ENCODE measurements around the gene MVB12B. TPM values are rescaled to one million over a fixed set of nuclear protein-coding genes. Genes with fewer than 3 reads are reported as not detected.
"Not testable (repeated sequence)": the region's sequence is repeated elsewhere in the genome, so short reads cannot be mapped to it uniquely, and the experiment has no call there.

The MVB12B gene
- total RNA-seq, 1 experiment from 2014 or later = 7.2 TPM

DNA sequence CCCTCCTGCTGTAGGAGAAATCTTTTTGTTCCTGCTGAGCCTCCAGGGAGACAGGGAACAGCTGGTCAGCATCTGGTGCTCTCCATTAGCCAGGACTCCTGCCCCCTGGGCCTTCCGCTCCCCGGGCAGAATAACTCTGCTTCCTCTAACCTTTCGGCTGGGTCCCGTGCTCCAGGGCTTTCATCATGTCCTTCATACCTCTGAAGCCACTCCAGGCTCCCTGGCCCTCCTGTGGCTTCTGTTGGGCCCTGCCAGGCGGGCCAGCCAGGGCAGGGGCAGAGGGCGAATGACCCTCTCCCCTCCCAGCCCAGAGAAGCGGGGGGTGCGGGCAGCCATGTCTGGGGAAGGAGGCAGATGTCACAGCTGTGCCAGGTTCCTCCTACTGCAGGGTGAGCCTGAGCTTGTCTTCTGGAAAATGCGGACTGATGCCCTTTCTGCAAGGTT lies 205.4 kb downstream of the MVB12B start:
- no peak for DNase-seq
- Histone ChIP-seq H3K27me3 (ENCODE audit: control insufficient read depth, insufficient read depth, low read length) (peaks cover 5% of the 10 kb centered on the region), H3K36me3 (replicated peaks; ENCODE audit: control insufficient read depth, insufficient read depth, low read length) (no peaks in the 10 kb centered on the region), H3K4me3 (ENCODE audit: insufficient read depth, low read depth, low read length) (no peak overlapping the region)

DNA sequence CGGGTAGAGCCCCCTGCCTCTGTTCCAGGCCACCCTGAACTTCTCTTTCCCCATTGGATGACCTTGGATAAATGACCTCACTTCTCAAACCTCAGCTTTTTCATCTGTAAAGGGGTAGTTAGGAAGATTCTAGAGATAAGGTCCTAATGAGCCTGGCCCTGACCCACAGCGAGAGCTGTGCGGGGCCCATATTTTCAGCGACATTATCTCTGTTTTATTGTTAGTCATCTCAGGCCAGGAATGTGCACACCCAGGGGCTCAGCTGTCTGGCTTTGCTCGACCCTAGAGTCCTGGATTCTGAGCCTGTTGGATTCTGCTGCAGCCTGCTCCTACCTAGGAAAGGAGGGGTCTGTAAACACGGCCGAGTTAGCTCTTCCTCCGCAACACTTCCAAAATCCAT lies 205.9 kb downstream of the MVB12B start:
- Histone ChIP-seq H3K27me3 (ENCODE audit: control insufficient read depth, insufficient read depth, low read length) (peaks cover 5% of the 10 kb centered on the region), H3K36me3 (replicated peaks; ENCODE audit: control insufficient read depth, insufficient read depth, low read length) (no peaks in the 10 kb centered on the region), H3K4me3 (ENCODE audit: insufficient read depth, low read depth, low read length) (no peak overlapping the region)
- DNase-seq = no peak

DNA sequence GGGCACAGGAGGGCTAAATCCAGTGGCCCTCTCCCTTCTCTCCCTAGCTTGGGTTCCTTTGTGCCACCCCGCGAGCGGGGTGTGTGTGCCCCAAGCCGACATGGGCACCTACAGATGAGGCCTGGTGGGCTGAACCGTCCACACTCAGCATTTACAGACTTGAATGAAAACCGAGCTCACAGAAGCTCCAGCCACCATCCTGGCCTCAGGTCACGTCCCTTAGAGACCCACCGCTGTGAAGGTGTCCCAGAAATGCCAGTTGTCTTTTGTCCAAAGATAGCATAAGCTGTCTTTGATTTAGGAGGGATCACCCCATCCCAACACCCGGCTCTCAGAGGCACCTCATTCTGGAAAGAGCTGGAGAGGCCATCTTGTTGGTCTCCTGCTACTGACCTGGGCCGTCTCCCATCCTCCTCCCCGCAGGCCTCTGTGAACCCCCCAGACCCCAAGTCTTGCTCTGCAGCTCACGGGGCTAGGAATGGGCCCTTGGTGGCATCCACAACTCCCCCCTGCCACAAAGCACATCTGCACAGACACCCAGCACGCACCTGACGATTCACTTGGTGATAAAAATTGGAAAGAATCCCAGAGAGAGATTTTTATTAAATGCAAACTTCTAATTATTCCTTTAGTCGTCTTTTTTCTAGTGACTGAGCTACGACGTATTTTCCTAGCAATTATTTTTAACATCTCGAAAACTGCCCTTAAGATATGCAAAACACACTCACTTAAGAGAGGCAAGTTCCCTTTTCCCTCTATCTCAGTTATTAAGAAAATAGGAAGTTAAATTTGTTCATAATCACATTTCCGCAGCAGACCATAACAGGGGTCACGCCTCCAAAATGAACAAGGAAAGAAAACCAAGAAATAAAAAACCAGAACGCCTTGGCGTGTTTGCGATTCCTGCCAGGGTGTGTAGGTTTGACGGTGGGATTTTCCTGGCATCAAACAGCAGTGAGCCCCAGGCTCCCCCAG lies 206.6 kb downstream of the MVB12B start:
- Histone ChIP-seq H3K4me3 (ENCODE audit: insufficient read depth, low read depth, low read length) (no peak overlapping the region), H3K27me3 (ENCODE audit: control insufficient read depth, insufficient read depth, low read length) (peaks cover 5% of the 10 kb centered on the region), H3K36me3 (replicated peaks; ENCODE audit: control insufficient read depth, insufficient read depth, low read length) (no peaks in the 10 kb centered on the region)
- no peak for DNase-seq

DNA sequence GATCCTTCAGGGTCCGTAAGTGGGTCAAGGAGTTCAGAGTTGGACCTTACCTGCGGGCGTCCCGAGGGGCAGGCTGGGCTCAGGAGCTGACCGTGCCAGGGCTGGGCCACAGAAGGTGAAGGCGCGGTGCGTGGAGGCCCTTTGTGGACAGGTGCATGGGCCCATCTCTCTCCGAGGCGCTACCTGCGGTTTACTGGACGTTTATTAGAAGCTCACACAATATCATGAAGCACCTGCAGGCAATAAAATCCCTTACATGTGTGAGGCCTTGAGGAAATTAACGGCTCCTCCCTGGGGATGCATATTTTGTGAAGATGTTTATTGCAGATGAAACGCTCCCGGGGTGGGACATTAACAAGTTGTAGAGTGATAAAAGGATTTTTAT lies 207.3 kb downstream of the MVB12B start:
- Histone ChIP-seq H3K27me3 (ENCODE audit: control insufficient read depth, insufficient read depth, low read length) (peaks cover 5% of the 10 kb centered on the region), H3K4me3 (ENCODE audit: insufficient read depth, low read depth, low read length) (no peak overlapping the region), H3K36me3 (replicated peaks; ENCODE audit: control insufficient read depth, insufficient read depth, low read length) (no peaks in the 10 kb centered on the region)
- DNase-seq = peak; percentile 61

DNA sequence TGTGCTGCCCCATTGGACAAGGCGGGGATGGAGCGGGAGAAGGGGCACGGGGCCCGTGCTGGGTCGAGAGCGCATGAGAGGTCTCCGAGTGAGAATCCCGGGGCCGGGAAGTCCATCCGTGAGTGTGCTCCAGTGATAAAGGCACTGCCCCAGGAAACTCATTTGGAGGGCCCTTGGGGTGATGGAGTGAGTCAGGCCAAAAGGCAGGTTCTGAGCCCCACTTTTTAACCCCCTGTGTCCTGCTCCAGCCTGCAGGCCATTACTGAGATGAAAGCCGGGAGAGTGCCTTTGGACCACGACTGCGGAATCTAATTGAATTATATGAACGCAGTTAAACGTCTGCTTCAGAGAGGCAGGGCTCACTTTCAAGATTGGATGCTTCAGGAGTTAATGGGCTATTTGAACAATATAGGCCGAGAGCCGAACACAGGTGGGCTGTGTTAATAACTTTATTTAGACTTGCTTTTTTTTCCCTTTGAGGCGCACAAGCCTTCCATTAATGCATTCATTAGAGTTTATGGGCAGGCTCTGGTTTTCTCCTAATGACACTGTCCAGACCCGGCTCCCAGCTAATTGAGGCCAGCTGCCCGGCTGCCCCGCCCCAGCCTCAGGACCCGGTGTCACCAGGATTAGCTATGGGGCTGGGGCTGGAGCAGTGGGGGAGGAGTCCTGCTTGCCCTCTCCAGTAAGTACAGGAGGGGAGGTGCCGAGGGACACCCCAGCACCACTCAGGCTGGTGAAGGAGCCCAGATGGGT lies 208.0 kb downstream of the MVB12B start:
- Histone ChIP-seq H3K4me3 (ENCODE audit: insufficient read depth, low read depth, low read length) (peak overlapping the region; percentile 36), H3K36me3 (replicated peaks; ENCODE audit: control insufficient read depth, insufficient read depth, low read length) (no peaks in the 10 kb centered on the region), H3K27me3 (ENCODE audit: control insufficient read depth, insufficient read depth, low read length) (peaks cover 5% of the 10 kb centered on the region)
- DNase-seq = peak; percentile 86

DNA sequence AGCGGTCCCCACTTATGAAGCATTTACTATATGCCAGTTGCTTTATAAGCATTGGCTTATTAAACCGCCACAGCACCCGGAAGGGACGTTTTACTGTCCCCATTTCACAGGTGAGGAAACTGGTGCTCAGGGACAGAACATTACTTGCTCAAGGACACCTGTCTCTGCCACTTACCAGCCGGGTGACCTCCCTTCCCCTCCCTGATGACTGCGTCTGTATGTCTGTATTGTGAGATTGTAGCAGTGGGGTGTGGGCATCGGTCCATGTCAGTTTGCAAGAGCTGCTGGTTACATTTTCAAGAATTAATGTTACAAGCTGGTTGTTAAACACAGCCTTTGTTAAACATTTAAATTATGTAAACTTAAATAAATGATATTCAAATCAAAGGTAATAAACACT lies 209.5 kb downstream of the MVB12B start:
- peak; percentile 38 for DNase-seq
- H3K4me3 ChIP-seq (ENCODE audit: insufficient read depth, low read depth, low read length) = no peak overlapping the region
- H3K27me3 ChIP-seq (ENCODE audit: control insufficient read depth, insufficient read depth, low read length) = peaks cover 5% of the 10 kb centered on the region
- no peaks in the 10 kb centered on the region for H3K36me3 ChIP-seq (replicated peaks; ENCODE audit: control insufficient read depth, insufficient read depth, low read length)

DNA sequence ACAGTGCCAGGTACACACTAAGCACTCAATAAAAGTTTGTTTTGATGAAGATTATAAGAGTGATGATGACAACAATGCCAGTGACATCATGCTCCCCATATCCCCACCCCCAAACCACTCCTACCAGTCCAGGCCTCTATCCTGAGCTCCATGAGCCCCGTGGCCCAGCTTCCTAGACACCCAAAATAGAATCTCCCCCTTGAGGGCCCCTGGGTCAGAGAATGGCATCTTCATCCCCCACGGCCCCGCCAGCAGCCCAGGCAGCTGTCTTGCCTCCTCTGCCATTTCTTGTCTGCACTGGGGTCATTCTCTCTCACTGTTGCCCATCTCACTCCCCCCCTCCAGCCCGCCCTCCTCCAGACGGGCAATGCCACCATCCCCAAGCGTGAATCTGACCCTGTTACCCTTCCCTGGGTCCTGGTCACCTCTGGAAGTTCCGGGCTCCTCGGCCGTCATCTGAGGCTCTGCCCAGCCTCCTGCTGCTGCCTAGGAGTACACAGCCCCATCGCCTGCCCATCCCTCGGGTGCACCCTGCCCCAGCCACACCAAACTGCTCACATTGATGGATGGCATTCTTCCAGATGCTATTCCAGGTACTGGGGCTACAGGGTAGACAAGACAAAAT lies 210.3 kb downstream of the MVB12B start:
- no peak overlapping the region for H3K4me3 ChIP-seq (ENCODE audit: insufficient read depth, low read depth, low read length)
- peak; percentile 46 for DNase-seq
- no peaks in the 10 kb centered on the region for H3K36me3 ChIP-seq (replicated peaks; ENCODE audit: control insufficient read depth, insufficient read depth, low read length)
- H3K27me3 ChIP-seq (ENCODE audit: control insufficient read depth, insufficient read depth, low read length) = peaks cover 5% of the 10 kb centered on the region

DNA sequence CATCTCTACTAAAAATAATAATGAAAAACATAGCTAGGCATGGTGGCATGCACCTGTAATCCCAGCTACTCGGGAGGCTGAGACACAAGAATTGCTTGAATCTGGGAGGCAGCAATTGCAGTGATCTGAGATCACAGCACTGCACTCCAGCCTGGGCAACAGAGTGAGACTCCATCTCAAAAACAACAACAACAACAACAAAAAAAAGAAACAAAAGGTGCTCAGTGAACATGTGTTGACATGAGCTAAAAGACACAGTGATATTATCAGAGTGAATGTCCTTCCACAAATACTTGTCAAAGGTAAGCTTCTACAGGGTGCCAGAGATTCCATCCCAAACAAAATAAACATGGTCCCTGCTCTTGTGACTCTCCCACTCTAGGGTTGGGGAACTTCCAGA lies 211.9 kb downstream of the MVB12B start:
- DNase-seq = no peak
- no peak overlapping the region for H3K4me3 ChIP-seq (ENCODE audit: insufficient read depth, low read depth, low read length)
- H3K36me3 ChIP-seq (replicated peaks; ENCODE audit: control insufficient read depth, insufficient read depth, low read length) = no peaks in the 10 kb centered on the region
- peaks cover 4% of the 10 kb centered on the region for H3K27me3 ChIP-seq (ENCODE audit: control insufficient read depth, insufficient read depth, low read length)

DNA sequence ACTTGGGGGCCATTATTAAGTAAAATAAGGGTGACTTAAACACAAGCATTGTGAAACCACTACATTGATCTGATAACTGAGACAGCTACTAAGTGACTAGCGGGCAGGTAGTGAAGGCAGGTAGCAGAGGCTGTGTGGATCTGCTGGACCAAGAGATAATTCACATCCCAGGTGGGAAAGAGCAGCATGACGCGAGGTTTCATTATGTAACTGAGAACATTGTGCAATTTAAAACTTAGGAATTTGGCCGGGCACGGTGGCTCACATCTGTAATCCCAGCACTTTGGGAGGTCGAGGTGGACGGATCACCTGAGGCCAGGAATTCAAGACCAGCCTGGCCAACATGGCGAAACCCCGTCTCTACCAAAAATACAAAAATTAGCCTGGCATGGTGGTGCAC lies 213.8 kb downstream of the MVB12B start:
- not testable (repeated sequence) for H3K4me3 ChIP-seq (ENCODE audit: insufficient read depth, low read depth, low read length); H3K27me3 ChIP-seq (ENCODE audit: control insufficient read depth, insufficient read depth, low read length); H3K36me3 ChIP-seq (replicated peaks; ENCODE audit: control insufficient read depth, insufficient read depth, low read length); DNase-seq

DNA sequence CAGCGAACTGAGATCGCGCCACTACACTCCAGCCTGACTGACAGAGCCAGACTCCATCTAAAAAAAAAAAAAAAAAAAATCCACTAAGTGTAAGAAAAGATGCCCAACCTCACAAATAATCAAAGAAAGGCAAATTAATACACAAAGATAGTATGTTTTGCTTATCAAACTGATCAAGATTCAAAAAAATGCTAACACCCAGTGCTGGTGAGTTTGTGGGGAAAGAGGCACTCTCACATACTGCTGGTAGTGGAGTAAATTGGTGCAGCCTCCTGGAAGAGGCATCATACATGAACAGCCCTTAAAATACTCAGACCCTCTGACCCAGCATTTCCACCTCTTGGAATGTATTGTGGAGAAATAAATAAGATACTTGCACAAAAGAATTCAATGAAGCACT lies 216.9 kb downstream of the MVB12B start:
- DNase-seq = no peak
- H3K36me3 ChIP-seq (replicated peaks; ENCODE audit: control insufficient read depth, insufficient read depth, low read length) = no peaks in the 10 kb centered on the region
- H3K27me3 ChIP-seq (ENCODE audit: control insufficient read depth, insufficient read depth, low read length) = no peaks in the 10 kb centered on the region
- no peak overlapping the region for H3K4me3 ChIP-seq (ENCODE audit: insufficient read depth, low read depth, low read length)

DNA sequence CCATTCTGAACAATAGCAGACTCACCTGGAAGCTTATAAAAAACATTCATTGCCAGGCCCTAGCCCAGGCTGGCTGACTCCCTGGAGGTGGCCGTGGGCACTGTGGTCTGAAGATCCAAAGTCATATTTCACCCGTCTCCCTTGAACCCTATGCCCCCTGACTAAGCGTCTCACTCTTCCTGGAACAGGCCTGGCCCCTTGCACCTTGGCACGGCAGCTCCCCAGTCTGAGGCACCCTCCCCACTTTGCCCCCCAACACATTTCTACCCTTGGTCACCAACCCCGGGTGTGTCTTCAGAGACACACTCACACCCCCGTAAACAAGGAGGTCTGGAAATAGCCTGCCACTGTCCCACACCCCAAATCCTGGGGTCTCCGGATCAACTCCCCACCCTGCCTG lies 218.5 kb downstream of the MVB12B start:
- Histone ChIP-seq H3K27me3 (ENCODE audit: control insufficient read depth, insufficient read depth, low read length) (no peaks in the 10 kb centered on the region), H3K4me3 (ENCODE audit: insufficient read depth, low read depth, low read length) (no peak overlapping the region), H3K36me3 (replicated peaks; ENCODE audit: control insufficient read depth, insufficient read depth, low read length) (no peaks in the 10 kb centered on the region)
- DNase-seq = no peak

DNA sequence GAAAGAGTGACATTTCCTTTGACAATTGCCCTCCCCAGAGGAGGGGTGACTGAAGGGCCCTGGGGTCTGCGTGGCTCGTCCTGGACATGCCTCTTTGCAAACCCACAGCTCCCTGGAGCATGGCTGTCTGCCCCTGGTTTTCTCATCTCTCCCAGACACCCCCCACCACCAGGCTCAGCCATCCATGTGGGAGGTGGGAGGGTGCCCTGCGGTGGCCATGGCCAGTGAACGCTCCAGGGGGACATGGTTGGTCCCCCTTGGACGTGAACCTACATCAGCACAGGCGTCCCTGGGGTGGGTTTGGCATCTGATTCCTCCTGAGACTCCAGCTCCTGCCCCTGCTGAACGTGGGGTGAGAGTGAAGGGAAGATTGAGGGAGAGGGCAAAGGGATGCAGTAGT lies 219.4 kb downstream of the MVB12B start:
- Histone ChIP-seq H3K27me3 (ENCODE audit: control insufficient read depth, insufficient read depth, low read length) (no peaks in the 10 kb centered on the region), H3K36me3 (replicated peaks; ENCODE audit: control insufficient read depth, insufficient read depth, low read length) (no peaks in the 10 kb centered on the region), H3K4me3 (ENCODE audit: insufficient read depth, low read depth, low read length) (no peak overlapping the region)
- DNase-seq = no peak

DNA sequence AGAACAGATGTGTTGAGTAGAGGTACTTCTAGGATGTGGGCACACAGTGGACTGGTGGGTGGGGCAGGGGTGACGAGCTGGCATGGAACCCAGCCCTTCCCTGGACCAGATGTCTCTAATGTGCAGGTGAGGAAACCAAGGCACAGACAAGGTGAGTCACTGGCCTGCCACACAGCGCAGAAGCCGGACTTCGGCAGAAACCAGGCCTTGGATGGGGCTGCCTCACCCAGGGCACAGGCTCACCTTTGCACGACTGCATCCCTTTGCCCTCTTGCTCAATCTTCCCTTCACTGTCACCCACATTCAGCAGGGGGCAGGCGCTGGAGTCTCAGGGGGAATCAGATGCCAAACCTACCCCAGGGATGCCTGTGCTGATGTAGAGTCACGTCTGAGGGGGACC lies 221.7 kb downstream of the MVB12B start:
- DNase-seq = peak; percentile 39
- H3K36me3 ChIP-seq (replicated peaks; ENCODE audit: control insufficient read depth, insufficient read depth, low read length) = no peaks in the 10 kb centered on the region

DNA sequence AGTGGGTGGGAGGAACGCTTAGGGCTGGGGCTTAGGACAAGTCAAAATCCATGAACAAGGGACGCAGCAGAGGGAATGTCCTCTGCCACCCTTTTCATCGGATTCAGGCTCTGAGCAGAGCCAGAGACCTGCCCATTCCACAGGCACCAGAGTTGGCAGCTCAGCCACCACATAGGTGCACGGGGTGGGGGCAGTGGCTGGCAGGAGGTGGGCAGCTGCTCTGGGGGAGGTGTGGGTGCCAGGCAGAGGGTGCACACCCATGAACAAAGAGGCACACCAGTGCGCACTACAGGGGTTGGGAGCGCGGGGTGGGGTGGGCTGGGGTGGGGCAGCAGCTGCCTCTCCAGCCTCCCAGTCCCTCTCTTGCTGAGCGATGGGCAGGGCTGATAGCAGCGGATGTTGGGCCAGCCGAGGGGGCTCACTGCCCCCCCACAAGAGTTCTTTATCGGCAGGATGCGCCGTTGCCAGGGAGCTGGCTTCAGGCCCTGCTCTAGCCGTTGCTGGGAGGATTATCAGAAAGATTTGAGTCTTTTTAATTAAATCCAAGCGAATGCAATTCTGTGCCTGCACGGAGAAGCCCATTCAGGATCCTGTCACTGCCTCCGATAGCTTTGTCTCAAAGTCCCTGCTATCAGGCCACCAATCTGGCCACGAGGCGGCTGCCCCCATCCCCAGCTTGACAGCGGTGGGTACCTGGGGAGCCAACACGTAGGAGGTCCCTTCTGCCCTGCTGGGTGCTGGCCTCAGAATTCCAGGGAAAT lies 222.8 kb downstream of the MVB12B start:
- H3K4me3 ChIP-seq (ENCODE audit: insufficient read depth, low read depth, low read length) = no peak overlapping the region
- peak; percentile 51 for DNase-seq
- H3K27me3 ChIP-seq (ENCODE audit: control insufficient read depth, insufficient read depth, low read length) = no peaks in the 10 kb centered on the region
- H3K36me3 ChIP-seq (replicated peaks; ENCODE audit: control insufficient read depth, insufficient read depth, low read length) = no peaks in the 10 kb centered on the region

More for the DNA sequence above, 221.7 kb downstream of the MVB12B start:
- Histone ChIP-seq H3K27me3 (ENCODE audit: control insufficient read depth, insufficient read depth, low read length) (no peaks in the 10 kb centered on the region), H3K4me3 (ENCODE audit: insufficient read depth, low read depth, low read length) (no peak overlapping the region)
